ACC112 (cell line): ENCODE data around the gene USP3.
"Not testable (repeated sequence)": the region's sequence is repeated elsewhere in the genome, so short reads cannot be mapped to it uniquely, and the experiment has no call there.

Experiments used
- H2AFZ ChIP-seq: fragments of 200-600 bp; sonication (generic); one replicate; pipeline ENCODE4 v1.6.0; 2017; ENCODE audit warnings: antibody characterized with exemption, low read length; ENCODE audit not compliant: unreplicated experiment
- H3K27ac ChIP-seq: fragments of 200-600 bp; sonication (generic); 2 replicates; pipeline ENCODE4 v1.5.1; 2014; ENCODE audit warnings: low read depth, mild to moderate bottlenecking, antibody characterized with exemption, low read length, moderate library complexity
- H3K27me3 ChIP-seq: fragments of 200-600 bp; sonication (generic); 2 replicates; pipeline ENCODE4 v1.6.1; 2014; ENCODE audit warnings: mild to moderate bottlenecking, antibody characterized with exemption, low read length, moderate library complexity, mixed read lengths; ENCODE audit not compliant: insufficient read depth
- H3K36me3 ChIP-seq: fragments of 200-600 bp; sonication (generic); 2 replicates; pipeline ENCODE4 v1.6.1; 2016; ENCODE audit warnings: mild to moderate bottlenecking, antibody characterized with exemption, low read length, moderate library complexity, mixed read lengths; ENCODE audit not compliant: insufficient read depth
- H3K4me1 ChIP-seq: fragments of 200-600 bp; sonication (generic); one replicate; pipeline ENCODE4 v1.6.1; 2016; ENCODE audit warnings: low read length, mixed read lengths; ENCODE audit not compliant: insufficient read depth, unreplicated experiment, control insufficient read depth
- H3K4me3 ChIP-seq: fragments of 200-600 bp; sonication (generic); 2 replicates; pipeline ENCODE4 v1.5.1; 2014; ENCODE audit warnings: mild to moderate bottlenecking, low read depth, low read length
- H3K79me2 ChIP-seq: fragments of 200-600 bp; sonication (generic); one replicate; pipeline ENCODE4 v1.6.0; 2016; ENCODE audit warnings: low read length; ENCODE audit not compliant: control insufficient read depth, unreplicated experiment, insufficient read depth

USP3 gene

GRCh38 chr15:63612300-63612699 lies 107.9 kb downstream of the USP3 start:
- H3K36me3 ChIP-seq, result peaks cover 17% of the 10 kb centered on the region

DNA sequence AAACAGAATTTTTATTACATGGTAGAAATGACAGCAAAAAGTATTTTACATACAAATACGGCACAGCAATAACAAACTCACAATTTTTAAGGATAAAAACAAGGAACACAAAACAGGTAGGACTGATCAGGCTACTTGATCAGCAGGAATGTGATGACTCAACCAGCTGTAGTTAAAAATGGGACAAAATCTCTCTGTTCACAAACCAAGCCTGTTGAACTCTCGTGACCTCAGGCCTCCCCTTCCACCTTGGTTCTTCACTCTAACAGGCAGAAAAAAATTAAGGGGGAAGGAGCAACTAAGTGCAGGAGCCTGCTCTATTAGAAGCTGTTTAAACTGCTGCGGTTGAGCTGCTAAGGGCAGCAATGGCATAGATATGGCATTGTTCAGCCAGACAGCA lies 111.5 kb downstream of the USP3 start:
- Histone ChIP-seq H3K4me3 (no peak overlapping the region), H3K79me2 (no peaks in the 10 kb centered on the region), H3K27me3 (no peaks in the 10 kb centered on the region), H2AFZ (no peak overlapping the region), H3K27ac (no peak overlapping the region), H3K4me1 (peaks cover 2% of the 10 kb centered on the region), H3K36me3 (peaks cover 12% of the 10 kb centered on the region)

More at GRCh38 chr15:63612300-63612699, 107.9 kb downstream of the USP3 start:
- no peak overlapping the region for H3K4me3 ChIP-seq
- H3K27ac ChIP-seq, result no peak overlapping the region
- H3K27me3 ChIP-seq, result no peaks in the 10 kb centered on the region
- no peaks in the 10 kb centered on the region for H3K79me2 ChIP-seq
- no peak overlapping the region for H2AFZ ChIP-seq
- H3K4me1 ChIP-seq, result peaks cover 10% of the 10 kb centered on the region

DNA sequence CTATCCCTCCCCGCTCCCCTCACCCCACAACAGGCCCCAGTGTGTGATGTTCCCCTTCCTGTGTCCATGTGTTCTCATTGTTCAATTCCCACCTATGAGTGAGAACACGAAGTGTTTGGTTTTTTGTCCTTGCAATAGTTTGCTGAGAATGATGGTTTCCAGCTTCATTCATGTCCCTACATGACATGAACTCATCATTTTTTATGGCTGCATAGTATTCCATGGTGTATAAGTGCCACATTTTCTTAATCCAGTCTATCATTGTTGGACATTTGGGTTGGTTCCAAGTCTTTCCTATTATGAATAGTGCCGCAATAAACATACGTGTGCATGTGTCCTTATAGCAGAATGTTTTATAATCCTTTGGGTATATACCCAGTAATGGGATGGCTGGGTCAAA lies 112.8 kb downstream of the USP3 start:
- H3K27ac ChIP-seq, H3K79me2 ChIP-seq, H3K4me1 ChIP-seq, H2AFZ ChIP-seq, H3K27me3 ChIP-seq, H3K4me3 ChIP-seq: not testable (repeated sequence)
- H3K36me3 ChIP-seq, result peaks cover 17% of the 10 kb centered on the region

DNA sequence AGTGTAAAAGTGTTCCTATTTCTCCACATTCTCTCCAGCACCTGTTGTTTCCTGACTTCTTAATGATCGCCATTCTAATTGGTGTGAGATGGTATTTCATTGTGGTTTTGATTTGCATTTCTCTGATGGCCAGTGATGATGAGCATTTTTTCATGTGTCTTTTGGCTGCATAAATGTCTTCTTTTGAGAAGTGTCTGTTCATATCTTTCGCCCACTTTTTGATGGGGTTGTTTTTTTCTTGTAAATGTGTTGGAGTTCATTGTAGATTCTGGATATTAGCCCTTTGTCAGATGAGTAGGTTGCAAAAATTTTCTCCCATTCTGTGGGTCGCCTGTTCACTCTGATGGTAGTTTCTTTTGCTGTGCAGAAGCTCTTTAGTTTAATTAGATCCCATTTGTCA lies 113.2 kb downstream of the USP3 start:
- not testable (repeated sequence) for H3K4me3 ChIP-seq, H3K79me2 ChIP-seq

DNA sequence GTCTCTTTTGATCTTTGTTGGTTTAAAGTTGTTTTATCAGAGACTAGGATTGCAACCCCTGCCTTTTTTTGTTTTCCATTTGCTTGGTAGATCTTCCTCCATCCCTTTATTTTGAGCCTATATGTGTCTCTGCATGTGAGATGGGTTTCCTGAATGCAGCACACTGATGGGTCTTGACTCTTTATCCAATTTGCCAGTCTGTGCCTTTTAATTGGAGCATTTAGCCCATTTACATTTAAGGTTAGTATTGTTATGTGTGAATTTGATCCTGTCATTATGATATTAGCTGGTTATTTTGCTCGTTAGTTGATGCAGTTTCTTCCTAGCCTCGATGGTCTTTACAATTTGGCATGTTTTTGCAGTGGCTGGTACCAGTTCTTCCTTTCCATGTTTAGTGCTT lies 116.4 kb downstream of the USP3 start:
- not testable (repeated sequence) for H2AFZ ChIP-seq, H3K79me2 ChIP-seq, H3K4me3 ChIP-seq, H3K27me3 ChIP-seq, H3K27ac ChIP-seq, H3K4me1 ChIP-seq
- peaks cover 29% of the 10 kb centered on the region for H3K36me3 ChIP-seq

More for the DNA sequence above, 113.2 kb downstream of the USP3 start:
- not testable (repeated sequence) for H2AFZ ChIP-seq, H3K4me1 ChIP-seq, H3K27ac ChIP-seq, H3K27me3 ChIP-seq
- peaks cover 21% of the 10 kb centered on the region for H3K36me3 ChIP-seq

DNA sequence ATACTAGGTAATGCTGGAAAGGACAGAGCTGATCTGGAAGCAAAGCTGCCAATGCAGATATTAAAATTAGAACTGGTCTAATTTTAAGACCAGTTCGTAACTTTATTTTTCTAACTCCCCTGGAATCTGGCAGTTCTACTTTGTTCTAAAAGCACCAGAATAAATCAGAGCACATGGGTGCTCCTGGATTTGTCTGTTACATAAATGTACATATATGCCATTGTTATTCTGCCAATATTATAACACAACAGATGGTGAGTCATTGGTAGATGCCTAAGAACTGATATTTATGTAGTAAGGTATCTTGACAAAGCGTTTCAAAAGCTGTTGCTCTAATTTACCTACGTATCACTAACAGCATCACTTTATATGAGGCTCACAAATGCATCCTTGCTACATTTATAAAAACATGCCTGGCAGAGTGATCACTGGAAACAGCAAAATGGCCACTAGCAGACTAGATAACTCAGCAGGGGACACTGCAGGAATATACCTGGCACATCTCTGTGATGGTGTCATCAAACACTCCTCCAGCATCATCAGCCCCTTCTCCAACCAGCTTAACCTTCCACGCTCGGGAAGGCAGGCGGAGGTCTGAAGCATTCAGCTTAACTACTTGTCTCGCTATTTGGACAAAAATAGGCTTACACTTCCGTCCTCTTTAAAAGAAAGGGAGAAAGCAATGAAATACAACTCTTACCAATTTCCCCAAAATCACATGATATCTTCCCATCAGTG lies 119.0 kb downstream of the USP3 start:
- no peak overlapping the region for H3K4me3 ChIP-seq
- H3K79me2 ChIP-seq, result no peaks in the 10 kb centered on the region
- peaks cover 27% of the 10 kb centered on the region for H3K36me3 ChIP-seq
- H2AFZ ChIP-seq, result no peak overlapping the region
- no peak overlapping the region for H3K27ac ChIP-seq
- no peaks in the 10 kb centered on the region for H3K27me3 ChIP-seq
- no peaks in the 10 kb centered on the region for H3K4me1 ChIP-seq

DNA sequence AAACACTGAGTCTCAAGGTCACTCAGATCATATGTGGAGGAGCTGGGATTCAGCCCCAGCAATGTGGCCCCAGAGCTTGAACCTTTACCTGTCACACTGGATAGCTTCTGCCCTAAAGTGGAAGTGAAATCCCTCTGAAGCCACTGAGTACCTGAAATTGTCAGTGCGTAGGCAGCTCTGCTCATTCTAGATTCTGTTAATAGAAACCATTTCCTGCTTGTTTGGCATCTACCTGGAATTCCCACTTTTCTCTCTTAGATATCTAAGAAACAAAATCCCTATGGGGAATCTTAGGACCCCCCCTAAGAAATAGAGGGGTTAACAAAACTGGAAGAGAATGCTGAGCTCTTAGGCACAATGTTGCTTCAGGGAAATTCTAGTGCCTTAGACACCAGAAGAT lies 122.6 kb downstream of the USP3 start:
- H3K79me2 ChIP-seq, result no peaks in the 10 kb centered on the region
- no peak overlapping the region for H3K4me3 ChIP-seq
- H3K4me1 ChIP-seq, result no peaks in the 10 kb centered on the region
- H3K27ac ChIP-seq, result no peak overlapping the region
- no peak overlapping the region for H2AFZ ChIP-seq
- peaks cover 29% of the 10 kb centered on the region for H3K36me3 ChIP-seq
- no peaks in the 10 kb centered on the region for H3K27me3 ChIP-seq

- Histone ChIP-seq H3K27me3 (no peaks in the 10 kb centered on the region), H3K79me2 (no peaks in the 10 kb centered on the region), H2AFZ (no peak overlapping the region), H3K27ac (no peak overlapping the region), H3K36me3 (peaks cover 16% of the 10 kb centered on the region), H3K4me3 (no peak overlapping the region), H3K4me1 (no peaks in the 10 kb centered on the region)
Observed at GRCh38 chr15:63628123-63628822, 123.9 kb downstream of the USP3 start.

DNA sequence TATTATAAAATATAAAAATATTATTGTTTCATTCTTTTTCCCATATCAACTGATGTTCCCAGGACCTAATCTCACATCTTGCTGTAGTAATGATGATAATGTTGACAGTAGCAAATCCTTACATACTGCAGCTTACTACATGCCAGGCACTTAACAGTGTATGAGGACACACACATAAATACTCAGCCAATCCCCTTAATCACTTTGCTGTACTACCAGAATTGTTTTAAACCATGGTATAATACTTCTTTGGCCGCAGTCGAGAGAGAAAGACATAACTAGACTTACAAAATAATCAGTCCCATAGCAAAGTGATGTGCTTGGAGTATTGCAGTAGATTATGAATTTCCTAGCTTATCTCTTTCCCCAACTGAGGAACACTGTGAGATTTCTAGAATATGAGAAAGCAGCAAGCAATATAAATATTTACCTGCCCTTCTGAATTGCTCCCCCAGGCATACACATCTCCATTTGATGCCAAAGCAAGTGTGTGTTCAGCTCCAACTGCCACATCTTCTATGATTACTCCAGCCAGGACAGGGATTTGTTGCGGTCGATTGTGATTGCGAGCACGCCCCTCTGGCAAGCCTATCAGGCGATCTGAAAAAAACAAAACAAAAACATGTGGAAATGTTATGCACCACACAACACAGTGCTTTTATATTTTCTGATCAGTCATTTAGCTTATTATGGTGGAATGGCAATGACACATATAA lies 125.8 kb downstream of the USP3 start:
- no peak overlapping the region for H3K27ac ChIP-seq
- H3K36me3 ChIP-seq, result peaks cover 20% of the 10 kb centered on the region; the same call in 1 of the 2 replicates
- H3K4me3 ChIP-seq, result no peak overlapping the region
- H2AFZ ChIP-seq, result no peak overlapping the region
- no peaks in the 10 kb centered on the region for H3K27me3 ChIP-seq
- H3K4me1 ChIP-seq, result no peaks in the 10 kb centered on the region
- no peaks in the 10 kb centered on the region for H3K79me2 ChIP-seq

DNA sequence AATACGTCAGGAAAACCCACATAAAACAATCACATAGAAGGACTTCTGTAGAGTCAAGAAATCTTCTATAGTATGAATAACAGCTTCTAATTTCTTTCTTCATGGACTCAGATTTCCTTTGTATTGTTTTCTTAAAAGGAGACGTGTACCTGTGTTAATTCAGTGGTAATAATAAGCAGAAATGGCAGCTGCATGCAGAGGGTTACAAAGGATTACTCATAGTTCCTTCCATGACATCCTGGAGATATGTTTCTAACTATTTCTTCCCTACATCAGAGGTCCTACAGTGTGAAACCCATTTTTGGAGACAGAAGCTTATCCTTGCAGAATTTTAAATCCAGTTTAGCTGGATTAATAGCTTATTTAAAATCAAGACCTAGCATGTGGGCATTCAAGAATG lies 128.9 kb downstream of the USP3 start:
- H3K36me3 ChIP-seq, result peaks cover 27% of the 10 kb centered on the region
- H3K27ac ChIP-seq, result no peak overlapping the region
- no peak overlapping the region for H3K4me3 ChIP-seq
- H3K79me2 ChIP-seq, result no peaks in the 10 kb centered on the region
- H3K27me3 ChIP-seq, result no peaks in the 10 kb centered on the region
- H2AFZ ChIP-seq, result no peak overlapping the region
- H3K4me1 ChIP-seq, result no peaks in the 10 kb centered on the region
